ENCODE measurements around the gene ECHS1.
A peak's percentile ranks its signal among the peaks of the same experiment; 100 is the strongest.
"Not testable (repeated sequence)": the region's sequence is repeated elsewhere in the genome, so short reads cannot be mapped to it uniquely, and the experiment has no call there.

The ECHS1 gene

DNA sequence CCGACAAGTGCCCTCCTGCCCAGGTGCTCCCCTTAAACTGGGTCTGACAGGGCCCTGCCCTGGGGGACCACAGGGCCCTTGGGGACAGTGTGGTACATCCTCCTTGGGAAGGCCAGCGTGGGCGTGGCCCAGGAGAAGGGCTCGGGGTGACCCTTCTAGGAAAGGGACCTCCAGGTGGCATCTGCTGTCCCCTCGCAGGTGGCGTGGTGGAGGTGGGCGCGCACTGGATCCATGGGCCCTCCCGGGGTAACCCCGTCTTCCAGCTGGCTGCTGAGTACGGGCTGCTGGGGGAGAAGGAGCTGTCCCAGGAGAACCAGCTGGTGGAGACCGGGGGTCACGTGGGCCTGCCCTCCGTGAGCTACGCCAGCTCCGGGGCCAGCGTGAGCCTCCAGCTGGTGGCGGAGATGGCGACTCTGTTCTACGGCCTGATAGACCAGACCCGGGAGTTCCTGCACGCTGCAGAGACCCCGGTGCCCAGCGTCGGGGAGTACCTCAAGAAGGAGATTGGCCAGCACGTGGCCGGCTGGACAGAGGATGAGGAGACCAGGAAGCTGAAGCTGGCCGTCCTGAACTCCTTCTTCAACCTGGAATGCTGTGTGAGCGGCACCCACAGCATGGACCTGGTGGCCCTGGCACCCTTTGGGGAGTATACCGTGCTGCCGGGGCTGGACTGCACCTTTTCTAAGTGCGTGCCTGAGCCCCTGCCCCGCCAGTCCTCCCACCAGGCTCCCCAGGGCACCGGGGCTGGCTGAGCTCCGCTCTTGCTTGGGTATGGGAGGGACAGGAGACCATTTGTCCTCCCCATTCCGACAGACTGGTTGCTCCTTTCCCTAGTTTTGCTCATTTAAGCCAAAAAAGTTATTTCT, 6.9 kb upstream of the ECHS1 start:
- FAIRE-seq (no peak), DNase-seq (ENCODE audit: insufficient read length, low spot score) (no peak)

DNA sequence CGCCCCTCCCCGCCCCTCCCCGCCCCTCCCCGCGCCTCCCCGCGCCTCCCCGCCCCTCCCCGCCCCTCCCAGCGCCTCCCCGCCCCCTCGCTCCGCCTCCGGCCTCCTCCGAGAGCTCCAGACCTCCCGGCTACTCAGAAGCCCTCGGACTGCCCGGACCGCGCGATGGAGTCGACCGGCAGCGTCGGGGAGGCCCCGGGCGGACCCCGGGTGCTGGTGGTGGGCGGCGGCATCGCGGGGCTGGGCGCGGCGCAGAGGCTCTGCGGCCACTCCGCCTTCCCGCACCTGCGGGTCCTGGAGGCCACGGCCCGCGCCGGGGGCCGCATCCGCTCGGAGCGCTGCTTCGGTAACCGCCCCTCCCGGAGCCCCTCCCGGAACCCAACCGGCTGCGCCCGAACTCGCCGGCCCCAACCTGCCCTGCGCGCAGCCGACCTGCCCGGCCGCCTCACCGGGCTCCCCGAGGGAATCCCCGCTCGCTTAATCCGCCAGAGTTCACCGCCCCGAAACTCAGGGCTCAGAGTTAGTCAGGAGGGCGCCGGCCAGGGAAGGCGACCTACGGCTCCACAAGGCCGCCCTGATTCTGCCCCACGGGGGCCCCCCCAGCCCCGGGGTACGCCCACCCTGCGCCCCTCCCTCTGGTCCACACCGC, 6.1 kb upstream of the ECHS1 start, which contains the start of gene PAOX:
Gene PAOX (plus strand): TSS at position 111 of the 649 bp plus-strand sequence. CDS start 55 bp downstream, at position 166.
- no peak for FAIRE-seq
- peak; percentile 67 for DNase-seq (ENCODE audit: insufficient read length, low spot score)

DNA sequence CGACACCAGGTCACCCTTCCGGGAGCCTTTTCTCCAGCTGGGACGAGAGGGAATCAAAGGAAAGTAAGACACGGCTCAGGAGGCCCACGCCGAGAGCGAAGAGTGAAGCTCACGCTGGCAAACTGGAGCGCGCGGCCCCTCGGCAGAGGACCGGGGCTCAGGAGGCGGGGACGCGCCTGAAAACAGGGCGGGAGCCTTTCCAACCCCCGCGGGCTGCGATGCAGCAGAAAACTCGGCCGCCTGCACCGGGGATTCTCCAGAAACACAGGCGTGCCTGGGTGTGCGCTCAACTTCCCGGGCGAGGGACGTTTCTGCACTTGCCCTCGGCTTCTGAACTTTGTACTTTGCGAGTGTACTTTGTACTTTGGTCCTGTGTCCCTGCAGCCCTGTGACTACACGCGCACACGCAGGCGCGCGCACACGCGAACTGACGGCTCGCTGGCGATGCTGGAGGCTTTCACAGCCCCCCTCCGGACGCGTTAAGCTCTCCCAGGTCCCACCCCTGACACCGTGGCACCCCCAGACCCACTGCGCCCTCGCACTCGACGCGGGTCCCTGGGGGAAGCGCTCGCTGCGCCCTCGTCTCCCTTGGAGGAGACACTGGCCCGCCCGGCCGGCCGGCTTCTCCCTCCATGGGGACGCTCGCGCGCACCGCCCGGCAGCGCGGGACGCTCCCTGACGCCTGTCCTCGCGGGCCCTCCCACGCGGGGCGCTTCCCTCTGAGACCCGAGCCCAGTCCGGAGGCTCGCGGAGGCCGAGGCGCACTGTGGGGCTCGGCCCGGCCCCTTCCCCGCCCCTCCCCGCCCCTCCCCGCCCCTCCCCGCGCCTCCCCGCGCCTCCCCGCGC, 5.3 kb upstream of the ECHS1 start:
- DNase-seq (ENCODE audit: insufficient read length, low spot score): peak; percentile 31
- FAIRE-seq: no peak

DNA sequence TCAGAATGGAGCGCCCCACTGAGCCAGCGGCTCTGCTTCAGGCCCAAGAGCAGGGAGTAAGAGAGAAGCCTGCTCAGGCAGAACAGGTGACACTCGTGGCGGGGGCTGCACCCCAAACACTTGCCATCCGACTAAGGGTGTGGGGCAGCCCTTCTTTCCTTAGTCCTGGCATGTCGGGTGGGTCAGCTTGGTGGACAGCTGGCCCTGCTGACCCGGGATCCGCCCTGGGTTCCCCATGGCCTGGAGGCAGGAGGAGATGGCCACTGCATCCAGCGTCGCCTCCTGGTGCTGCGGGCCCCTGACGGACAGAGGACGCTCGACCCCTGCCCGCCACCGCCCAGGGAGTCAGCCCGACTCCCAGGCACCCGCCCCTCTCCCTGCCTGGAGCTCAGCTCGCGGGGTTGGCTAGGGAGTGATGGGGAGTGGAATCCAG, 4.7 kb upstream of the ECHS1 start:
- DNase-seq (ENCODE audit: insufficient read length, low spot score) (no peak), FAIRE-seq (no peak)

DNA sequence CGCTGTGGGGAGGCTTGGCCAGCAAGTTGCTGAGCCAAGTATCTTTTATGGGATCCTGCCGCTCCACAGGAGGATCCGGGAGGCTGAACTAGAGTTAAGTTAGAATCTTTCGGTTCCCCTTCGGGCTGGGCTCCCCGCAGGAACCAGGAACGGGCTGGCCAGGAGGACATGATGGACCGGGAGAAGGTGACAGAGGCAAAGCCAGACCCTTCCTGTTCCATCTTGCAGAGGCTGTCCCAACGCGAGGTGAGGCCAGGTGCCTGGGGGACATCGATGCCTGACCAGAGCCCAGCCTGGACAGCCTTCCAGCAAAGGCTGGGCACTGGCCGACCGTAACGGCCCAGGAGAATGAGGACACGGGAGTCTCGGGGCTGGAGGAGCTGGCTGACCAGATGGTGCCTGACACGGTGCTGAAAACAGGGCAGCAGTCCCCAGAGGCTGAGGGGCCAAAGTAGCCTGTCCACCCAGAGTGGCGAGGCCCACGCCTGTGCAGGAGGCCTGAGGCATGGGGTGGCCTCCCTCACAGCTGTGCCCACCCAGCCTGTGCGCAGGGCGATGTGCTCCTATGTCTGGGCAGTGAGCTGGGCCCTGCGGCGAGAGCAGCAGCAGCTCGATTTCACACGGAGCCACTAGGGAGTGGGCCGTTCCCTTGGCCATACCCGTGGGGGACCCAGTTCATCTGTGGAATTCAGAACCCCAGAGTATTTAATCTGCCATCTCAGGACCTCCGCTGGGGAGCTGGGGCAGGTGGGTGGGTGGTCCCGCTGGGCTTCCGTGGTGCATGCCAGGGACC, 4.1 kb upstream of the ECHS1 start:
- FAIRE-seq (no peak), DNase-seq (ENCODE audit: insufficient read length, low spot score) (no peak)

DNA sequence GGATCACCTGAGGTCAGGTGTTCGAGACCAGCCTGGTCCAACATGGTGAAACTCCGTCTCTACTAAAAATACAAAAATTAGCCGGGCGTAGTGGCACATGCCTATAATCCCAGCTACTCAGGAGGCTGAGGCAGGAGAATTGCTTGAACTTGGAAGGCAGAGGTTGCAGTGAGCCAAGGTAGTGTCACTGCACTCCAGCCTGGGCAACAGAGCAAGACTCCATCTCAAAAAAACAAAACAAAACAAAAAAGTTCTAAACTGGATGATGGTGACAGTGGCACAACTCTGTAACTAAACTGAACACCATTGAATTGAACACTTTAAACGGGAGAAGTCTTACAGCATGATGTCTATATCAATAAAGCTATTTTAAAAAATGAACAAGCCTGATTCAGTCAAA, 3.0 kb upstream of the ECHS1 start:
- not testable (repeated sequence) for FAIRE-seq

DNA sequence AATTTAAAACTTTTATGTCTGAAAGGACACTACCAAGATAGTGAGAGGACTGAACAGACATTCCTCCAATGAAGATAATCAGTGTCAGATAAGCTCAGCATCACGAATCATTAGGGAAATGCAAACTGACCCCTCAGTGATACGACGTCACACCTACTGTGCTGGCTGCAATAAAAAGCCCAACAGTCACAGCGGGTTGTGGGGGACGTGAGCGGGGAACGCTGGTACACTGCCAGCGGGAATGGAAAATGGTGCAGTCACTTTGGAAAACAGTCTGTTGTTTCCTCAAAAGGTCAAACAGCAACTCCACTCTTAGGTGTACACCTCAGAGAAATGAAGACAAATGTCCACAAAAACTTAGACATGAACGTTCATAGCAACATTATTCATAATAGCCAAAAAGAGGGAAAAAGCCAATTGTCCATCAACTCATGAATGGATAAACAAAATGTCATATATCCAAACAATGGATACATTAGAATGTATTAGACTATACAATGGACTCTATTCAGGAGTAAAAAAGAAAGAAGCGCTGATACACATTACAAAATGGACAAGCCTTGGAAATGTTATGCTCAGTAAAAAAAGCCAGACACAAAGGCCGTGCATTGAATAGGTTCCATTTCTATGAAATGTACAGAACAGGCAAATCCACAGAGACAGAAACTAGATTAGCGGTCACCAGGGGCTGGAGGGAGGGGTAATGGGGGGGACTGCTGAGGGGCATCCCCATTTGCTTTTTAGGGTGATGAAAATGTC, 2.4 kb upstream of the ECHS1 start:
- FAIRE-seq: no peak

More for the DNA sequence above, 3.0 kb upstream of the ECHS1 start:
- DNase-seq (ENCODE audit: insufficient read length, low spot score): not testable (repeated sequence)

DNA sequence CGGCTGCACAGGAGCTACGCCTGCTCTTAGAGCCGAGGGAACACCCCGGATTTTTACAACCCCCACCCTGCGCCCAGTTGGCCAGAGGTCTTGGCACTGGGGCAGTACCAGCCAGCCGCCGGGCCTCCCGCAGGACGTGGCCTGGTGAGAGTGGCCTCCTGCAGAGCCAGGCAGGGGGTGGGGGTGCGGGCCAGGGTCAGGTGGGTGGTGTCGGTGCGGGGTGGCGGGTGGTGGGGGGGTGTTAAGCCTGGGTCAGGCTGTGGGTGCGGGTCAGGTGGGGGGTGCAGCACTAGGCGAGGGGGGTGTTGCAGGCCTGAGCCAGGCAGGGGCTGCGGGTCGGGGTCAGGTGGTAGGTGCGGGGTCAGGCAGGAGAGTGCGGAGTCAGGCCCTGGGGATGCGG, 647 bp downstream of the ECHS1 start:
- DNase-seq (ENCODE audit: insufficient read length, low spot score) (no peak), FAIRE-seq (no peak)

More for the DNA sequence above, 2.4 kb upstream of the ECHS1 start:
- DNase-seq (ENCODE audit: insufficient read length, low spot score): no peak

DNA sequence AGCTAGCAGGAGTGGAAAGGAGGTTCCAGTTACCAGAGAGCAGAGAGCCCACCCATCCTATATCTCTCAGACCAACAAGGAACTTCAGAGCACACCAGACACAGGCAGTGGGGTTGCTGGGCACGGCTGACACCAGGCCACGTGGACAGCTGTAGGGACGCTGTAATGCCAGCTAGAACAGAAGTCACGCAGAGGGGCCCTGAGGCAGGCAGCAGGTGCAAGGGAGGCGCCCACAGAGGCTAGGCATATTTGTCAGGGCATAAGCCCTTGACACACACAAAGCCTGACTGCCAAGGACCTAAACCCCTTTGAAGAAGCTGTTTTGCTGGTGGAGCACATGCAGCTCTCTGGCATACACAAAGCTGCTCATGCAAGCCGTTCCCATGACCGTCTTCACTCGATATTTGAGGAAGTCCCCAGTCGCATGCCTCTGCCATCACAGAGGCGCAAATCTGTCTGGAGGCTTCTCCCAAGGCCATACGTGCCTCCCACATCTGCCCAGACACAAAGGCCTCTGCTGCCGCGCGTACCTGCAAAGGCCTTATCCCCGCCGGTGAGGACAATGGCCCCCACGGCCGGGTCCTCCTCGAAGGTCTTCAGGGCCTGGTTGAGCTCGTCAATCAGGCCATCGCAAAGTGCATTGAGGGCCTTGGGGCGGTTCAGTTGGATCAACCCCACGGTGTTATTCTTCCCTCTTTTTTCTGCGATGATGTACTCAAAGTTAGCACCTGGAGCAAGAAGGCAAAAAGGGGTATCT, 2.9 kb downstream of the ECHS1 start:
- no peak for DNase-seq (ENCODE audit: insufficient read length, low spot score)
- FAIRE-seq: no peak

DNA sequence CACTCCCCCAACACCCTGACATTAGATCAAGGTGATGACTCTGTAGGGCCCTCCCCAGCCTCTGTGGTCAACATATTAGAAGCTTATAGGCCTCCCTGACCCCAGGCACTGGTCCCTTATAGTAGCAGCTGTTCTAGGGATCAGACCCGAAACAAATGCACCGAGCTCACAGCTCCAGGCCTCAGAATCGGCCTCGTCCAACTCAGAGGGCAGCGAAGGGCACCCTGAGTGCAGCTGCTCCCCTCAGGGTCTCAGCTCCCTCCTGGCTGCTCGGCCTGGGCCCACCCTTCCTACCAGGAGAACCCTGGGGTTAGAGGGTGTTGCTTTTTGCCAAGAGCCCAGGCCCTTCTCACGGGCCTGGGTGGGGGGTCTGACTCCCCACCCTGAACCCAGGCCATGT, 5.0 kb downstream of the ECHS1 start:
- DNase-seq (ENCODE audit: insufficient read length, low spot score): no peak
- FAIRE-seq: no peak

DNA sequence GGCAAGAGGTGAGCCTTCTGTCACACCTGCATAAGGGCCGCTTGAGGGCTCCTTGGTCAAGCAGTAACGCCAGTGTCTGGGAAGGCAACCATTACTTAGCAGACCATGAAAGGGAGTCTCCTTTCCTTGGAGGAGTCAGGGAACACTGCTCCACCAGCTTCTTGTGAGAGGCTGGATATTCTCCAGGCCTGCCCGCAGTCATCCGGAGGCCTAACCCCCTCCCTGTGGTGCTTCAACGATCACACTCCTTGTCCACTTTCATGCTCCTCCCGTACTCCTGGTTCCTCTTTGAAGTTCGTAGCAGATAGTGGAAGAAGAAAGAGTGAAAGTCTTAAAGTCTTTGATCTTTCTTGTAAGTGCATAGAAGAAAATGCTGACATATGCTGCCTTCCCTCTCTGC, 5.7 kb downstream of the ECHS1 start:
- not testable (repeated sequence) for FAIRE-seq; DNase-seq (ENCODE audit: insufficient read length, low spot score)

DNA sequence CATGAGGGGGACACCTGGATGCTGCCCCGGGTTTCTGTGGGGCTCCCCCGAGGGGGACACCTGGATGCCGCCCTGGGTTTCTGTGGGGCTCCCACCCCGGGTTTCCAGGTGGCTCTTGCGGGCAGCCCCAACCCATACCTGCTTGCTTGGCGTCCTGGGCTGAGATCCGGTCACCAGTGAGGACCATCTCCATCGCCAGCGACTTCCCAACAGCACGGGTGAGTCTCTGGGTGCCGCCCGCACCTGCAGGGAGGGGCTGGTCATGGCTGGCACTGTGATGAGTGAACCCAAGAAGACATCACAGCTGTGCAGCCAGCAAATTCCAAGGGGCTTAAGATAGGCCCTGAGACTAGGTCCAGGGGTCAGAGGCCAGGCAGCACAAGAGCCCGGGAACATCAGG, 6.4 kb downstream of the ECHS1 start:
- FAIRE-seq (no peak), DNase-seq (ENCODE audit: insufficient read length, low spot score) (no peak)

DNA sequence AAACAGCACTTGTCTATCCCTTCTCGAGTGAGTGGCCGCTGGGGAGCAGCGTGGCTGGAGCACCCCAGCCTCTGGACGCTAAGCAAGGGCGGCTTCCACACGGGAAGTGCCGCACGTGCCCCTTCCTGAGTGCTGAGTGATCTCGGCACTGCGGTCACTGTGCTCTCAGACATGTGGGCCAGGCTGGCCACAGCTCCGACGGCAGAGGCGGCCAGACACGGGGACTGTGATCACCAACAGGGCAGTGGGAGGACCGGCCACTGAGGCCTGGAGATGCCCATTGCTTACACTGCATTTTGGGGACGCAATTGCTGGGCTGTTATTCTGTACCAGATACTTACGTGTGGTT, 7.0 kb downstream of the ECHS1 start:
- FAIRE-seq: no peak
- no peak for DNase-seq (ENCODE audit: insufficient read length, low spot score)

DNA sequence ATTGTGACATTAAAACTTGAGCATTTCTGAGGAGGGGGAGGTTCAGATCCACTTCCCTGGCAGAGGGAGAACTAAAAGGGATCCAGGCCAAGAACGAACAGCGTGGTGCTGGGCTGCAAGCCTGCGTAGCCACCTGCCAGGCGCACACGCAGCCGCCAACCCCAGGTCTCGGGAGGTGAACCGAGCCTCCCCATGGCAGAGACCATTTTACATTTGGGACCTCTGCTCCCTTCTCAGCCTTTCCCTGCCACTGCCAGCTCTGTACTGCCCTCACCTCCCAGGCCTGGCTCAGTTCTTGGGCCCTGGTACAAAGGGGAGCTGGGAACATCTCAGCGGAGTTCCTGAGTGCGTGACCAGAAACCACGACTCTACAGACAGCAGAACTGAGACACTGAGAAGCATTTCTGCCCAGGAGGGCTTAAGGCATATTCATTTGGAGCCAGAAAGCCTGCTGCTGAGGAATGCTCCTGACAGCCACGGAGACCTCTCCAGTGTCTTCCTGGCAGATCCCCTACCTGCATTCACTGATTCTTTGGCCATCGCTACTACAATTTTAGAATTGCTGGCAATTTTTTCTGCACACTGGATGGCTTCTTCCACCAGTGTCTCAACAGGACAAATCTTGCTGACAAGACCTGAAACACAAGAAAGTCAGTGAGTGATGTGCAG, 7.6 kb downstream of the ECHS1 start:
- FAIRE-seq (no peak), DNase-seq (ENCODE audit: insufficient read length, low spot score) (no peak)

DNA sequence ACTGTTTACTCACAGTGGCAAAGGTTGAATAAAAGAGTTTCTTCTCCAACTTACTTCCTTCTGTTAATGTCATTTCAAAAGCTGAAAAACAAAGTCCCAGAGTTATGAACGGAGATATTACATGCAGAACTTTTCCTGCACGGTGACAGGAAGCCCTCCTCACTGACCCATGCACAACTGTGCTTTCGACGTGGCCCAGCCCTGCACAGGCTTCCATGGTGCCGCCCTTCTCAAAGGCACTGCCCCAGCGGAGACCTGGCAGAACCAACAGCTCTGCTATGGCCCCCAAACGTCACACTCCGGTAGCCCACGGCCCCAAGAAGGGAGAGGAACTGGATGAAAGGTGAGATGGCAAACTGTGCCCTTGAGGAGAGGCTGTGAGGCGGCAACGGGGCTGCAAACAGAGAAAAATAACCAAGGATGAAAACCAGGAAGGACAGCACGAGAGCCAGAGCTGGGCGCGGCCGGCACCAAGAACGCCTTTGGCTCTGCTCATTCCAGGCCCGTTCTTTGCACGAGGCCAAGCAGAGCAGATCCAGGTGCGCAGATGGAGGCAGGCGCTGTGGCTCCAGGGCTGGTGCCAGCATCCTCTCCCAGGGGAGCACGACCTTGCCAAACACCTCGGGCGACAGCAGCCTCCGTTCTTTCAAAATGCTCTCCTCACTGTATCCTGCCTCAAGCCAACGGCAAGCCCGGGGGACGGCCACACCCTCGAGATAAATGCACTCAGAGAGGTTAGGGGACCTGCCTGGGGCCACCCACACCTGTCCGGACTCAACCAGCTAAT, 8.3 kb downstream of the ECHS1 start:
- FAIRE-seq: no peak

DNA sequence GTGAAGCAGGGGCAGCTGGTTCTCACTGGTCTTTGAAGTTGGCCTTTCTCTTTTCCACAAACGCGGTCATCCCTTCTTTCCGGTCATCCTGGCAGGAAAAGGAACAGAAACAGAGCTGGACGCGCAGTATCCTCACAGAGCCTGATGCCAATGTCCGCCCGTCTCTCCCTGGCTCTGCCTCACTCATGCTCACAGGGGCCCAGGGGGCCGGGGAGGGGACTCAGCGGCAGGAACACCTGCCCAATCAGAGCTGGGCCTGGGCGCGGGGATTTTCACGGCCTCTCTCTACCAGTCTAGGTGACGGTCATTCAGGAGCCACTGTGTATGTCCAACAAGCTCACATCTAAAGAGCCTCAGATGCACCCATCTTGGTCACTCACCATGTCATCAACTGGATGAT, 10.3 kb downstream of the ECHS1 start:
- DNase-seq (ENCODE audit: insufficient read length, low spot score): no peak
- no peak for FAIRE-seq

More for the DNA sequence above, 8.3 kb downstream of the ECHS1 start:
- DNase-seq (ENCODE audit: insufficient read length, low spot score): no peak

DNA sequence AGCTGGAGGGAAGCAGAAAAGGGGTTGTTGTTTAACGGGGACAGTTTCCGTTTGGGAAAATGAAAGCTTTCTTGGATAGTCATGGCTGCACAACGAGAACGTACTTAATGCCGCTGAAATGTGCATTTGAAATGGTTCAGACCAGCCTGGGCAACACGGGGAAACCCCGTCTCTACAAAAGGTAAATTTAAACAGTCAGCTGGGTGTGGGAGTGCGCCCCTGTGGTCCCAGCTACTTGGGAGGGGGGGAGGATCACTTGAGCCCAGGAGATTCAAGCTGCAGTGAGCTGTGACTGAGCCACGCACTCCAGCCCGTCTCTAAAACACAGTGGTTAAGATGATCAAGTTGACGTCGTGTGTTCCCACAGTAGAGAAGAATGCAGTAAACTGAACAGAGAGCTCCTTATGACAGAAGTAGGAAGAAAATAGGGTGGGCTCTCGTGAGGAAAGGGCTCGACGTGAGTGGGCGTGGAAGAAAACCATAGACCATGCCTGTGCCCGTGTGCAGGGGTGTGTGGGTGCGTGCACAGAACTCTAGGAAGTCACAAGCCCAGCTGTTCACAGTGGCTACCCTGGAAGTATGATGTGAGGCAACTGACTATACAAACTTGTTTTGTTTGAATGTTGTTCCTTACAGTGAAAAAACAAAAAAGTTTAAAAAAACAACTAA, 11.2 kb downstream of the ECHS1 start:
- DNase-seq (ENCODE audit: insufficient read length, low spot score) (no peak), FAIRE-seq (no peak)

Data from HTR-8/SVneo (cell line).